ENCODE measurements around the gene DDRGK1.

Gene DDRGK1

DNA sequence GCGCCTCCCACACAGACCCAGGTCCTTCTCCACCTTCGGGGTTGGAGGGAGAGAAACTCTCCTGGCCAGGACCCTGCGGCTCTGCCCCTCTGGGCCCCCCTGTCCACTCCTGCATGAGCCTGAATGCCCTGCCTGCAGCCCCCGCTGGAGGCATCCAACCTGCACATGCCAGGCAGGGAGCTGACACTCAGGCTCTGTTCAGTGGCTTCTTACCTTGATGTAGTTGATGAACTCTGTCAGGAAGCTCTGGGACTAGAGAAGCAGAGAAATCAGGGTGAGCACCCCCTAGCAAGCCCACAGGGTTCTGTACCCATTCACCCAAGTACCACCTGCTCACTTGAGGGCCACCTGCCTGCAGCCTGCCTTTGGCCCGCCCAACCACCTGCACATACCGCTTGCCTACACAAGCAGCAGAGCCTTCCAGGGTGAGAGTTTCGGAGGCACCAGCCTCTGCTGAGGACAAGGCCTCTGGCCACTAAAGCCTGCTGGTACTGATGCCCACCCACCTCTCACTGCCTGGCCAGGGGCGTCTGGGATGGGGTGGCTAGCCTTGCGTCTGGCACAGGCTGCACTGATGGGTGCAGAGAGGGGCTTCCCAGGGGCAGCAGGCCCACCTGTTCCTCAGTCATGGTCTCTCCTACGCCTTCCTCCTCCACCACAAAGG, 9.7 kb downstream of the DDRGK1 start:
- Histone ChIP-seq H3K9me2 (replicated peaks; ENCODE audit: insufficient read depth, low read length) (no peaks in the 10 kb centered on the region), H3K27me3 (ENCODE audit: low read length) (no peaks in the 10 kb centered on the region), H3K79me2 (ENCODE audit: insufficient read depth, low read length) (no peaks in the 10 kb centered on the region), H3K9ac (ENCODE audit: low read length) (no peak overlapping the region), H3K36me3 (ENCODE audit: low read length) (no peaks in the 10 kb centered on the region; the same call in 1 of the 2 replicates), H3K4me2 (ENCODE audit: low read depth, low read length, poor library complexity, severe bottlenecking) (no peak overlapping the region), H3F3A (ENCODE audit: insufficient read depth) (no peaks in the 10 kb centered on the region), H4K20me1 (ENCODE audit: low read depth, low read length) (no peaks in the 10 kb centered on the region), H3K27ac (ENCODE audit: low read depth, low read length) (no peak overlapping the region), H3K9me3 (ENCODE audit: insufficient read depth, low read length) (no peaks in the 10 kb centered on the region), H2AFZ (ENCODE audit: low read depth, low read length, severe bottlenecking) (no peak overlapping the region), H3K4me3 (ENCODE audit: insufficient read depth, low read length, poor library complexity, severe bottlenecking) (no peak overlapping the region)
- no peak for TF ChIP-seq EZH2phosphoT487 (conservative IDR thresholded peaks at IDR 0.05; ENCODE audit: low read length)
- TF ChIP-seq, protein P1, sequence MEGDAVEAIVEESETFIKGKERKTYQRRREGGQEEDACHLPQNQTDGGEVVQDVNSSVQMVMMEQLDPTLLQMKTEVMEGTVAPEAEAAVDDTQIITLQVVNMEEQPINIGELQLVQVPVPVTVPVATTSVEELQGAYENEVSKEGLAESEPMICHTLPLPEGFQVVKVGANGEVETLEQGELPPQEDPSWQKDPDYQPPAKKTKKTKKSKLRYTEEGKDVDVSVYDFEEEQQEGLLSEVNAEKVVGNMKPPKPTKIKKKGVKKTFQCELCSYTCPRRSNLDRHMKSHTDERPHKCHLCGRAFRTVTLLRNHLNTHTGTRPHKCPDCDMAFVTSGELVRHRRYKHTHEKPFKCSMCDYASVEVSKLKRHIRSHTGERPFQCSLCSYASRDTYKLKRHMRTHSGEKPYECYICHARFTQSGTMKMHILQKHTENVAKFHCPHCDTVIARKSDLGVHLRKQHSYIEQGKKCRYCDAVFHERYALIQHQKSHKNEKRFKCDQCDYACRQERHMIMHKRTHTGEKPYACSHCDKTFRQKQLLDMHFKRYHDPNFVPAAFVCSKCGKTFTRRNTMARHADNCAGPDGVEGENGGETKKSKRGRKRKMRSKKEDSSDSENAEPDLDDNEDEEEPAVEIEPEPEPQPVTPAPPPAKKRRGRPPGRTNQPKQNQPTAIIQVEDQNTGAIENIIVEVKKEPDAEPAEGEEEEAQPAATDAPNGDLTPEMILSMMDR (IDR thresholded peaks at IDR 0.05; ENCODE audit: insufficient read depth, low read length, poor library complexity, severe bottlenecking), result no peak

DNA sequence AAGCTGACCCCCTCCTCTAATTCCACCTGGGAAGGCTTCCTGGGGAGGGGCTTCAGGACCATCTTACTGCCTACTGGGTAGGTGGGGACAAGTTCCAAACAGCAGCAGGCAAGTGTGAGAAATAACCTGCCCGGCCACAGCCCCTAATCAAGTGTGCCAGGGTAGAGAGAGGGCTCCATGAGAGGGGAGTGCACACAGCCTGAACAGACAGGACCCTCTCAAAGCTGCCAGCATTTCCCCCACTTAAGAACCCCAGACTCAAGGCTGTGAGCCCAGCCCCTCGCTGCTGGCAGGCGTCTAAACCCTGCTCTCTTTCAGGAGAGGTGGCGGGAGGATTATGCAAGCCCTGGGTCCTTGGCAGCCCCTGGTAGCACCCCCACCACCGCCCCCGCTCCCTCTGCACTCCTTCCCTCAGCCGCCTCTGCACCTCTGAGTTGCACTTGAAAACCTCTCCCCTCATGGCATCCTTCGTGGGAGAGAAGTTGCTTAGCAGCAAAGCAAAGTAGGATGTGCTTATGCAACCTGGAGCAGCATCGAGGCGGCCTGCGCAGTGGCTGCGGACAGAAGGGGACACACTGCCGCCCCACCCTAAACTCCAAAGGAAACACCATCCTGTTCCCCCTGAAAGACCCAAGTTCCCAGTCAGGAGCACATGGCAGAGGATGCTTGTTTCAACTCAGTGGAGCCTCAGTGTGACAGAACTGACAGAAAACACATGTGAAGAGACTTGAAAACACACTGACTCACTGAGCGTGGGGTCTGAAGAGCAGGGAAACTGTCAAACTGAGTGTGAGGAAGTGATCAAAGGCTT, 10.5 kb downstream of the DDRGK1 start:
- no peaks in the 10 kb centered on the region for H3K9me3 ChIP-seq (ENCODE audit: insufficient read depth, low read length)
- no peaks in the 10 kb centered on the region for H3K9me2 ChIP-seq (replicated peaks; ENCODE audit: insufficient read depth, low read length)
- H3K9ac ChIP-seq (ENCODE audit: low read length), result no peak overlapping the region
- H3K79me2 ChIP-seq (ENCODE audit: insufficient read depth, low read length), result no peaks in the 10 kb centered on the region
- H3K4me3 ChIP-seq (ENCODE audit: insufficient read depth, low read length, poor library complexity, severe bottlenecking), result no peak overlapping the region
- no peaks in the 10 kb centered on the region for H3F3A ChIP-seq (ENCODE audit: insufficient read depth)
- no peaks in the 10 kb centered on the region for H4K20me1 ChIP-seq (ENCODE audit: low read depth, low read length)
- no peaks in the 10 kb centered on the region; the same call in 1 of the 2 replicates for H3K36me3 ChIP-seq (ENCODE audit: low read length)
- no peak for TF ChIP-seq EZH2phosphoT487 (conservative IDR thresholded peaks at IDR 0.05; ENCODE audit: low read length)
- TF ChIP-seq, protein P1 (IDR thresholded peaks at IDR 0.05; ENCODE audit: insufficient read depth, low read length, poor library complexity, severe bottlenecking), result no peak
- H3K27me3 ChIP-seq (ENCODE audit: low read length), result no peaks in the 10 kb centered on the region
- no peak overlapping the region for H3K27ac ChIP-seq (ENCODE audit: low read depth, low read length)
- H2AFZ ChIP-seq (ENCODE audit: low read depth, low read length, severe bottlenecking), result no peak overlapping the region
- H3K4me2 ChIP-seq (ENCODE audit: low read depth, low read length, poor library complexity, severe bottlenecking), result no peak overlapping the region

DNA sequence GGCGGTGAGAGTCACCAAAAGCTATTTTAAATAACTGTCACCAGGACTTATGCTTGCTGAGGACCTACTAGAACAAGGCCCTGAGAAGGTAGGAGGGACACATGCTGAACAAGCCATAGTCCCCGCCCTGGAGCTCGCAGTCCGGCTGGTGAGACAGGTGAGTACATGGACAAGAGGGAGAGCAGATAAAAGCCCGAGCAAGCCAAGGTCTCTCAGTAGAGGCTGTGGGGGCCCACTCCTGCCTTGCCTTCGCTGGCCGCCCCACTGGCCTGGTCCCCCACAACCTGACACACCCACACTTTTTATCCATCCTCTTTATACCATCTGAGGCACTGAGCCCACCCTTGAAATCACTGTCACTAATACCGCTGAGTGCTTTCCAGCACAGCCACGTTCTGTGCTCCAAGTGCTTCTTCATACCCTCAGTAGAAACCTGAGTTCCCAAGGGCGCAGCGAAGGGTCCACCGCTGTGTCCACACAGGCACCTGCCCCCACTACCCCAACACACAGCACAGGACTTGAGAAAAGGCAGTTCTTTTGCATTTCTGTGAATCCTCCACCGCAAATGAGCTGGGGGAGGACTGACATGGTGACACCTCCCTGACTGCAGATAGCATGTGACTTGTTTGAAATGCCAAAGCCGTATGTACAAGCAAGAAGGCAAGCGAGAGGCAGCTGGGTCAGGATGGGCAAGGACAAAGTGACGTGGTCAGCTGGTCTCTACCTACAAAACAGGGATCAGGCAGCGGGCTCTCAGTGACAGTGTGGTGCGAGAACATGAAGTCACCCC, 12.1 kb downstream of the DDRGK1 start:
- TF ChIP-seq, protein P1 (IDR thresholded peaks at IDR 0.05; ENCODE audit: insufficient read depth, low read length, poor library complexity, severe bottlenecking), result no peak
- no peak for TF ChIP-seq EZH2phosphoT487 (conservative IDR thresholded peaks at IDR 0.05; ENCODE audit: low read length)
- peaks cover 3% of the 10 kb centered on the region; the same call in 1 of the 2 replicates for H3F3A ChIP-seq (ENCODE audit: insufficient read depth)
- H3K27me3 ChIP-seq (ENCODE audit: low read length), result no peaks in the 10 kb centered on the region
- H2AFZ ChIP-seq (ENCODE audit: low read depth, low read length, severe bottlenecking), result no peak overlapping the region
- H3K79me2 ChIP-seq (ENCODE audit: insufficient read depth, low read length), result no peaks in the 10 kb centered on the region
- no peak overlapping the region for H3K27ac ChIP-seq (ENCODE audit: low read depth, low read length)
- H4K20me1 ChIP-seq (ENCODE audit: low read depth, low read length), result no peaks in the 10 kb centered on the region
- no peaks in the 10 kb centered on the region; the same call in 1 of the 2 replicates for H3K36me3 ChIP-seq (ENCODE audit: low read length)
- no peaks in the 10 kb centered on the region for H3K9me2 ChIP-seq (replicated peaks; ENCODE audit: insufficient read depth, low read length)
- H3K9me3 ChIP-seq (ENCODE audit: insufficient read depth, low read length), result no peaks in the 10 kb centered on the region
- H3K9ac ChIP-seq (ENCODE audit: low read length), result no peak overlapping the region
- no peak overlapping the region for H3K4me2 ChIP-seq (ENCODE audit: low read depth, low read length, poor library complexity, severe bottlenecking)
- H3K4me3 ChIP-seq (ENCODE audit: insufficient read depth, low read length, poor library complexity, severe bottlenecking), result no peak overlapping the region

Measured in SU-DHL-6 (cell line).